ENCODE data around the gene ATRNL1. TPM values are rescaled to one million over a fixed set of nuclear protein-coding genes. Genes with fewer than 3 reads are reported as not detected.

The ATRNL1 gene
- polyA plus RNA-seq, 1 donor from 2014 or later: 47.8 TPM

GRCh38 chr10:115427611-115428010, 334.4 kb downstream of the ATRNL1 start:
- no peaks in the 10 kb centered on the region for H3K9me3 ChIP-seq (ENCODE audit: low read length)
- H3K27me3 ChIP-seq (ENCODE audit: insufficient read depth, low read depth, low read length): no peaks in the 10 kb centered on the region
- no peak overlapping the region for H3K9ac ChIP-seq (ENCODE audit: low read length)
- no peaks in the 10 kb centered on the region for H3K9me2 ChIP-seq (ENCODE audit: insufficient read depth, low read length)
- no peaks in the 10 kb centered on the region for H4K20me1 ChIP-seq (ENCODE audit: insufficient read depth)
- no peak overlapping the region for H3K27ac ChIP-seq (ENCODE audit: low read length)
- no peak overlapping the region for H3K4me3 ChIP-seq (ENCODE audit: low read length)
- TF ChIP-seq MXI1 (conservative IDR thresholded peaks at IDR 0.05; ENCODE audit: poor library complexity, severe bottlenecking): no peak
- TF ChIP-seq, protein P1, sequence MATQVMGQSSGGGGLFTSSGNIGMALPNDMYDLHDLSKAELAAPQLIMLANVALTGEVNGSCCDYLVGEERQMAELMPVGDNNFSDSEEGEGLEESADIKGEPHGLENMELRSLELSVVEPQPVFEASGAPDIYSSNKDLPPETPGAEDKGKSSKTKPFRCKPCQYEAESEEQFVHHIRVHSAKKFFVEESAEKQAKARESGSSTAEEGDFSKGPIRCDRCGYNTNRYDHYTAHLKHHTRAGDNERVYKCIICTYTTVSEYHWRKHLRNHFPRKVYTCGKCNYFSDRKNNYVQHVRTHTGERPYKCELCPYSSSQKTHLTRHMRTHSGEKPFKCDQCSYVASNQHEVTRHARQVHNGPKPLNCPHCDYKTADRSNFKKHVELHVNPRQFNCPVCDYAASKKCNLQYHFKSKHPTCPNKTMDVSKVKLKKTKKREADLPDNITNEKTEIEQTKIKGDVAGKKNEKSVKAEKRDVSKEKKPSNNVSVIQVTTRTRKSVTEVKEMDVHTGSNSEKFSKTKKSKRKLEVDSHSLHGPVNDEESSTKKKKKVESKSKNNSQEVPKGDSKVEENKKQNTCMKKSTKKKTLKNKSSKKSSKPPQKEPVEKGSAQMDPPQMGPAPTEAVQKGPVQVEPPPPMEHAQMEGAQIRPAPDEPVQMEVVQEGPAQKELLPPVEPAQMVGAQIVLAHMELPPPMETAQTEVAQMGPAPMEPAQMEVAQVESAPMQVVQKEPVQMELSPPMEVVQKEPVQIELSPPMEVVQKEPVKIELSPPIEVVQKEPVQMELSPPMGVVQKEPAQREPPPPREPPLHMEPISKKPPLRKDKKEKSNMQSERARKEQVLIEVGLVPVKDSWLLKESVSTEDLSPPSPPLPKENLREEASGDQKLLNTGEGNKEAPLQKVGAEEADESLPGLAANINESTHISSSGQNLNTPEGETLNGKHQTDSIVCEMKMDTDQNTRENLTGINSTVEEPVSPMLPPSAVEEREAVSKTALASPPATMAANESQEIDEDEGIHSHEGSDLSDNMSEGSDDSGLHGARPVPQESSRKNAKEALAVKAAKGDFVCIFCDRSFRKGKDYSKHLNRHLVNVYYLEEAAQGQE (IDR thresholded peaks at IDR 0.05; ENCODE audit: borderline replicate concordance): no peak
- TF ChIP-seq RAD21 (conservative IDR thresholded peaks at IDR 0.05): no peak
- TF ChIP-seq POLR2AphosphoS5 (IDR thresholded peaks at IDR 0.05): no peak
- no peak for TF ChIP-seq SMC3 (conservative IDR thresholded peaks at IDR 0.05; ENCODE audit: poor library complexity)
- no peak for TF ChIP-seq CTCF (IDR thresholded peaks at IDR 0.05; ENCODE audit: poor library complexity, severe bottlenecking)
- no peak for TF ChIP-seq EP300 (conservative IDR thresholded peaks at IDR 0.05; ENCODE audit: poor library complexity, severe bottlenecking)
- TF ChIP-seq EZH2 (IDR thresholded peaks at IDR 0.05; ENCODE audit: borderline replicate concordance, insufficient read depth, low read length, poor library complexity, severe bottlenecking): no peak
- TF ChIP-seq TAF1 (IDR thresholded peaks at IDR 0.05; ENCODE audit: low read depth): no peak
- H3K79me2 ChIP-seq (replicated peaks; ENCODE audit: insufficient read depth, low read length): no peaks in the 10 kb centered on the region
- H3F3A ChIP-seq (ENCODE audit: insufficient read depth, low read length, poor library complexity, severe bottlenecking): no peaks in the 10 kb centered on the region
- H2AFZ ChIP-seq (ENCODE audit: low read depth, low read length): no peak overlapping the region
- H3K4me2 ChIP-seq (ENCODE audit: low read length): no peak overlapping the region
- no peaks in the 10 kb centered on the region for H3K36me3 ChIP-seq (ENCODE audit: insufficient read depth, low read length)

- H2AFZ ChIP-seq (ENCODE audit: low read depth, low read length): no peak overlapping the region
- no peaks in the 10 kb centered on the region for H4K20me1 ChIP-seq (ENCODE audit: insufficient read depth)
- H3K27me3 ChIP-seq (ENCODE audit: insufficient read depth, low read depth, low read length): no peaks in the 10 kb centered on the region
- no peaks in the 10 kb centered on the region for H3K36me3 ChIP-seq (ENCODE audit: insufficient read depth, low read length)
- H3K4me2 ChIP-seq (ENCODE audit: low read length): no peak overlapping the region
- H3K4me3 ChIP-seq (ENCODE audit: low read length): no peak overlapping the region
- H3K9me2 ChIP-seq (ENCODE audit: insufficient read depth, low read length): no peaks in the 10 kb centered on the region
- H3K27ac ChIP-seq (ENCODE audit: low read length): no peak overlapping the region
- peak; percentile 82 for TF ChIP-seq RAD21 (conservative IDR thresholded peaks at IDR 0.05)
- TF ChIP-seq CTCF (IDR thresholded peaks at IDR 0.05; ENCODE audit: poor library complexity, severe bottlenecking): peak; percentile 72
- TF ChIP-seq SMC3 (conservative IDR thresholded peaks at IDR 0.05; ENCODE audit: poor library complexity): peak; percentile 81
- no peak for TF ChIP-seq EP300 (conservative IDR thresholded peaks at IDR 0.05; ENCODE audit: poor library complexity, severe bottlenecking)
- no peaks in the 10 kb centered on the region for H3K79me2 ChIP-seq (replicated peaks; ENCODE audit: insufficient read depth, low read length)
- H3K9me3 ChIP-seq (ENCODE audit: low read length): no peaks in the 10 kb centered on the region
- H3F3A ChIP-seq (ENCODE audit: insufficient read depth, low read length, poor library complexity, severe bottlenecking): no peaks in the 10 kb centered on the region
- no peak overlapping the region for H3K9ac ChIP-seq (ENCODE audit: low read length)
These were observed 339.1 kb downstream of the ATRNL1 start for GRCh38 chr10:115432188-115432819.
